Endothelial cell of umbilical vein (primary cell): ENCODE results near the gene COL16A1. TPM values are rescaled to one million over a fixed set of nuclear protein-coding genes. Genes with fewer than 3 reads are reported as not detected.

ENCODE experiments used
- BruUV-seq: library from RNA; stranded (reverse); fragments of 400-500 nt; replicated peaks from 2 replicates; lab custom pipeline; 2021; lab: Mats Ljungman, UMichigan
- CTCF ChIA-PET: fragments of 300-600, 350-600 bp; sonication (Branson Sonifier 250); formaldehyde crosslinking; loops from one replicate; lab custom pipeline; 2021; ENCODE audit warnings: antibody characterized with exemption, inconsistent platforms; lab: Charles Lee
- POLR2A ChIA-PET: fragments of 300-600, 350-600 bp; sonication (Branson Sonifier 250); formaldehyde crosslinking; loops from one replicate; lab custom pipeline; 2021; ENCODE audit warnings: antibody characterized with exemption, inconsistent platforms; lab: Charles Lee
- DNase-seq: peaks from one replicate; pipeline ENCODE4 v3.0.0-alpha.2; 2011; ENCODE audit warnings: low read depth, low spot score
- FAIRE-seq: peaks from 2 replicates; lab custom pipeline; 2011; peaks lifted over from hg19 to GRCh38; lab: Jason Lieb, UNC
- H2AFZ ChIP-seq: 2 replicates; pipeline ENCODE4 v1.6.0; 2012; ENCODE audit warnings: low read depth, low read length, control low read depth, inconsistent platforms
- H3K27ac ChIP-seq: 2 replicates; pipeline ENCODE4 v1.5.1; 2011; ENCODE audit warnings: low read depth, mild to moderate bottlenecking, control low read depth, low read length, moderate library complexity; ENCODE audit not compliant: insufficient read depth
- H3K27me3 ChIP-seq, 2 experiments: 2 replicates each; pipeline versions ENCODE4 v1.6.0 to v1.6.1; 2011; ENCODE audit warnings: low read length in 2 of 2, mixed read lengths in 1 of 2; ENCODE audit not compliant: control insufficient read depth in 2 of 2, insufficient read depth in 2 of 2
- H3K36me3 ChIP-seq, 2 experiments: 2 replicates in 1 of 2; 3 replicates in 1 of 2; pipeline ENCODE4 v1.5.1; 2011; ENCODE audit warnings: low read length in 2 of 2, mild to moderate bottlenecking in 1 of 2, moderate library complexity in 1 of 2; ENCODE audit not compliant: control insufficient read depth in 2 of 2, insufficient read depth in 2 of 2; ENCODE audit errors: extremely low read depth in 1 of 2
- H3K4me1 ChIP-seq: 3 replicates; pipeline ENCODE4 v1.5.1; 2011; ENCODE audit warnings: mild to moderate bottlenecking, low read length; ENCODE audit not compliant: control insufficient read depth, insufficient read depth; ENCODE audit errors: extremely low read depth
- H3K4me2 ChIP-seq: 2 replicates; pipeline ENCODE4 v1.6.1; 2011; ENCODE audit warnings: low read length, control low read depth, mixed read lengths; ENCODE audit not compliant: insufficient read depth
- H3K4me3 ChIP-seq, 3 experiments: fragments of 200-600 bp in 1 of 3; sonication (generic), shearing (Covaris generic) in 1 of 3; replicated peaks in 1 of 3; 2 replicates each; pipeline ENCODE4 v1.5.1; 2011 to 2016; ENCODE audit warnings: control low read depth in 3 of 3, low read length in 3 of 3, mild to moderate bottlenecking in 2 of 3, inconsistent platforms in 1 of 3, low read depth in 1 of 3, moderate library complexity in 1 of 3; ENCODE audit not compliant: insufficient read depth in 1 of 3
- H3K79me2 ChIP-seq: 2 replicates; pipeline ENCODE4 v1.6.0; 2012; ENCODE audit warnings: low read length, inconsistent platforms; ENCODE audit not compliant: control insufficient read depth, insufficient read depth
- H3K9ac ChIP-seq: replicated peaks from 2 replicates; pipeline ENCODE3; 2011; ENCODE audit warnings: low read length, control low read depth; ENCODE audit not compliant: insufficient read depth; ENCODE audit errors: extremely low read depth
- H3K9me1 ChIP-seq: replicated peaks from 3 replicates; pipeline ENCODE4 v1.6.0; 2011; ENCODE audit warnings: mild to moderate bottlenecking, low read length; ENCODE audit not compliant: control insufficient read depth, insufficient read depth; ENCODE audit errors: extremely low read depth
- H3K9me3 ChIP-seq: replicated peaks from 2 replicates; pipeline ENCODE4 v1.5.1; 2012; ENCODE audit warnings: low read length, inconsistent platforms; ENCODE audit not compliant: control insufficient read depth, insufficient read depth
- H4K20me1 ChIP-seq: replicated peaks from 2 replicates; pipeline ENCODE3; 2011; ENCODE audit warnings: mild to moderate bottlenecking, low read length; ENCODE audit not compliant: control insufficient read depth, insufficient read depth; ENCODE audit errors: extremely low read depth
- MYC ChIP-seq: IDR thresholded peaks from one replicate; pipeline ENCODE4 v1.6.1; 2011; ENCODE audit warnings: mild to moderate bottlenecking, low read depth, low read length
- POLR2A ChIP-seq: IDR thresholded peaks from 2 replicates; pipeline ENCODE4 v1.6.1; 2012; ENCODE audit warnings: low read depth, mild to moderate bottlenecking, control low read depth, low read length
- POLR2AphosphoS5 ChIP-seq: IDR thresholded peaks from 2 replicates; pipeline ENCODE4 v1.6.1; 2012; ENCODE audit warnings: low read depth, mild to moderate bottlenecking, control low read depth, low read length, moderate library complexity; ENCODE audit not compliant: insufficient read depth
- dilution Hi-C: fragments of 300-500 bp; cut with MboI; formaldehyde crosslinking; loops from one replicate; pipeline ENCODE4 v1.15.0; 2019; ENCODE audit warnings: low sequenced_read_pairs; ENCODE audit not compliant: extremely low pct_ligation_motif_present
- intact Hi-C: fragments of 100-400 bp; cut with micrococcal nuclease; formaldehyde crosslinking; loops from one replicate; pipeline ENCODE4 v1.10.0; 2022
- polyA plus RNA-seq, 4 experiments: library from polyadenylated mRNA; depleted of rRNA in 3 of 4; stranded (reverse) in 3 of 4; unstranded in 1 of 4; fragments of >200 nt; gene quantifications; 2 replicates each; pipeline versions ENCODE4 v1.2.1 to v1.2.3, GENCODE V29; 2011 to 2012; ENCODE audit warnings: missing spikeins in 1 of 4
- total RNA-seq: library from RNA; stranded (reverse); gene quantifications from 2 replicates; pipeline ENCODE4 v1.2.3, GENCODE V29; 2021
- TF ChIP-seq, protein P1 (sequence below), 2 donors: IDR thresholded peaks; 1 replicate in 1 of 2; 2 replicates in 1 of 2; pipeline ENCODE4 v1.5.1; 2011; ENCODE audit warnings: low read length in 2 of 2, mild to moderate bottlenecking in 2 of 2, moderate library complexity in 2 of 2, control low read depth in 1 of 2, inconsistent platforms in 1 of 2, low read depth in 1 of 2; ENCODE audit not compliant: insufficient read depth in 1 of 2; ENCODE audit errors: extremely low read depth in 1 of 2

The COL16A1 gene
- total and polyA plus RNA-seq, 2 donors (not counting 3 experiments of a cell fraction or from before 2014, with no cell fraction given) = 0.68 to 1.2 TPM

DNA sequence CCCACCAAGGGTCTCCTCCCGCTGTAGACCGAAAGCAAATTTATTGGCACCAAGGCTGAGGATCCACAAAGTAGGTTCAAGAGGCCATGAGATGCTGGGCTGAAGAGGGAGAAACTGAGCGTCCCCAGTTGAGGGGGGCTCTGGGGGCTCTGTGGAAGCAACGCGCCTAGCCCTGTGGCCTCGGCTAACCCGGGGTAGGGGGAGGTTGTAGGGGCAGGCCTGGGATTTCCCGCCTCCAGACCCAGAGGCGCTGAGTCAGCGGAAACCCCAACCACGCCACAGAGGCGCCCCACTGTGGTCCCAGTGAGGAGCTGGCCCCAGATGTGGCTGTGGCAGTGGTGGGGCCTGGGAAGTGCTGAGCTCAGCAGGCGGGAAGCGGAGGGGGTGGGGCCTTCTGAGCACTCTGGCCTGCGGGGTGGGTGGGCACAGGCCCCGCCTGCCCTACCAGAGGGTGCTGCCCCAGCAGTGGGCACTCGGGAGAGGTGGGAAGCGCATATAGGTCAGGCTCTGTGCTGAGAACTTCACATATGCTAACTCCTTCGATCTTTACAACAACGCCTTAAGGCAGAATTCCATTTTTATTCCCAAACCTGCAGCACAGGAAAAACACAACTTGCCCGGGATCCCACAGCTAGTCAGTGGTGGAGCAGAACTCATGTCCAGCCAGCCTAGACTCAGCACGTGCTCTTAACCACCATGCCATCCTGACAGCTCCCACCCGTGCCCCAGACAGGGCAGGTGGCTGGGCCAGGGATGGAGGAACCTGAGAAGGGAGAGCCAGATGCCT, 1.5 kb upstream of the COL16A1 start:
- DNase-seq = no peak

More for the DNA sequence above, 1.5 kb upstream of the COL16A1 start:
- H4K20me1 ChIP-seq = no peaks in the 10 kb centered on the region
- peaks cover 9% of the 10 kb centered on the region for H3K4me1 ChIP-seq
- H3K9me1 ChIP-seq = no peaks in the 10 kb centered on the region
- ChIA-PET CTCF (interaction anchor here (0.6 to 6.2 kb wide), 14 partner anchors 9 to 149 kb away, joined by 3 to 46 read pairs (median 6); no protein-coding TSS in a partner anchor), POLR2A (interaction anchor here (0.6 kb wide), 1 partner anchor 9 kb away, joined by 3 read pairs; no protein-coding TSS in a partner anchor)
- H3K9me3 ChIP-seq = no peaks in the 10 kb centered on the region
- no TSS peak for BruUV-seq
- H3K4me2 ChIP-seq = no peak overlapping the region
- TF ChIP-seq, protein P1, sequence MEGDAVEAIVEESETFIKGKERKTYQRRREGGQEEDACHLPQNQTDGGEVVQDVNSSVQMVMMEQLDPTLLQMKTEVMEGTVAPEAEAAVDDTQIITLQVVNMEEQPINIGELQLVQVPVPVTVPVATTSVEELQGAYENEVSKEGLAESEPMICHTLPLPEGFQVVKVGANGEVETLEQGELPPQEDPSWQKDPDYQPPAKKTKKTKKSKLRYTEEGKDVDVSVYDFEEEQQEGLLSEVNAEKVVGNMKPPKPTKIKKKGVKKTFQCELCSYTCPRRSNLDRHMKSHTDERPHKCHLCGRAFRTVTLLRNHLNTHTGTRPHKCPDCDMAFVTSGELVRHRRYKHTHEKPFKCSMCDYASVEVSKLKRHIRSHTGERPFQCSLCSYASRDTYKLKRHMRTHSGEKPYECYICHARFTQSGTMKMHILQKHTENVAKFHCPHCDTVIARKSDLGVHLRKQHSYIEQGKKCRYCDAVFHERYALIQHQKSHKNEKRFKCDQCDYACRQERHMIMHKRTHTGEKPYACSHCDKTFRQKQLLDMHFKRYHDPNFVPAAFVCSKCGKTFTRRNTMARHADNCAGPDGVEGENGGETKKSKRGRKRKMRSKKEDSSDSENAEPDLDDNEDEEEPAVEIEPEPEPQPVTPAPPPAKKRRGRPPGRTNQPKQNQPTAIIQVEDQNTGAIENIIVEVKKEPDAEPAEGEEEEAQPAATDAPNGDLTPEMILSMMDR (IDR thresholded peaks at IDR 0.05; ENCODE audit: extremely low read depth in 1 of 2, insufficient read depth in 1 of 2, low read depth in 1 of 2, low read length in 2 of 2) = peak; percentile 5 to 12
- TF ChIP-seq MYC = no peak
- TF ChIP-seq POLR2AphosphoS5 = no peak
- TF ChIP-seq POLR2A = no peak
- intact Hi-C loops = loop anchor here (2.0 kb wide), 1 partner anchor 16 kb away; no protein-coding TSS in a partner anchor
- no peak overlapping the region for H3K9ac ChIP-seq
- dilution Hi-C loops = no loop called here
- no peak overlapping the region for H2AFZ ChIP-seq
- H3K4me3 ChIP-seq = no peak overlapping the region
- FAIRE-seq = peak; percentile 15
- H3K36me3 ChIP-seq = no peaks in the 10 kb centered on the region
- H3K27ac ChIP-seq = no peak overlapping the region
- peaks cover 0 to 3% of the 10 kb centered on the region in 2 experiments for H3K27me3 ChIP-seq
- H3K79me2 ChIP-seq = no peaks in the 10 kb centered on the region
